Liver (tissue), 9 donors: ENCODE measurements around the gene EML4. TPM values are rescaled to one million over a fixed set of nuclear protein-coding genes. Genes with fewer than 3 reads are reported as not detected.
A peak's percentile ranks its signal among the peaks of the same experiment; 100 is the strongest.

Experiments
- DNase-seq: peaks from one replicate; pipeline ENCODE4 v3.0.0-alpha.2; 2017; ENCODE audit warnings: low spot score
- H3K27ac ChIP-seq, 2 donors: one replicate each; pipeline ENCODE4 v1.7.0; 2013; ENCODE audit warnings: inconsistent platforms in 2 of 2, low read length in 2 of 2, control low read depth in 1 of 2, low read depth in 1 of 2, mild to moderate bottlenecking in 1 of 2
- H3K27me3 ChIP-seq, 4 donors: one replicate each; pipeline versions ENCODE4 v1.6.1 to v1.7.0; 2013; ENCODE audit warnings: low read length in 3 of 4, inconsistent platforms in 1 of 4, mild to moderate bottlenecking in 1 of 4, moderate library complexity in 1 of 4; ENCODE audit not compliant: control insufficient read depth in 4 of 4, insufficient read depth in 4 of 4
- H3K36me3 ChIP-seq, 4 donors: one replicate each; pipeline versions ENCODE4 v1.6.1 to v1.7.0; 2013; ENCODE audit warnings: low read length in 3 of 4, mild to moderate bottlenecking in 3 of 4, low read depth in 1 of 4, moderate library complexity in 1 of 4; ENCODE audit not compliant: control insufficient read depth in 4 of 4, insufficient read depth in 3 of 4
- H3K4me1 ChIP-seq, 4 donors: one replicate each; pipeline versions ENCODE4 v1.6.1 to v1.7.0; 2013; ENCODE audit warnings: low read length in 3 of 4, mild to moderate bottlenecking in 3 of 4, moderate library complexity in 1 of 4; ENCODE audit not compliant: control insufficient read depth in 4 of 4, insufficient read depth in 4 of 4
- H3K4me3 ChIP-seq, 3 donors: one replicate each; pipeline versions ENCODE4 v1.6.1 to v1.7.0; 2013; ENCODE audit warnings: low read length in 3 of 3, control low read depth in 1 of 3, low read depth in 1 of 3, mild to moderate bottlenecking in 1 of 3
- H3K9ac ChIP-seq, 2 donors: one replicate each; pipeline ENCODE4 v1.7.0; 2013; ENCODE audit warnings: low read length in 2 of 2, mild to moderate bottlenecking in 2 of 2, moderate library complexity in 2 of 2, control low read depth in 1 of 2, low read depth in 1 of 2
- H3K9me3 ChIP-seq, 4 donors: one replicate each; pipeline versions ENCODE4 v1.6.1 to v1.7.0; 2013; ENCODE audit warnings: low read length in 3 of 4; ENCODE audit not compliant: control insufficient read depth in 4 of 4
- ATF3 ChIP-seq: IDR thresholded peaks from 2 replicates; pipeline ENCODE4 v1.6.1; 2016; ENCODE audit warnings: antibody characterized with exemption
- CTCF ChIP-seq: fragments of 150-350 bp; IDR thresholded peaks from 2 replicates; pipeline ENCODE4 v1.5.1; 2017; ENCODE audit warnings: improper control_type of control experiment, low read depth, low read length; ENCODE audit not compliant: missing input control
- EGR1 ChIP-seq, 2 donors: IDR thresholded peaks; 2 replicates each; pipeline ENCODE4 v1.6.1; 2016 to 2018; ENCODE audit warnings: antibody characterized with exemption in 2 of 2, low read depth in 2 of 2
- FOXA1 ChIP-seq: IDR thresholded peaks from 2 replicates; pipeline ENCODE4 v1.6.1; 2016; ENCODE audit warnings: antibody characterized with exemption
- FOXA2 ChIP-seq: IDR thresholded peaks from 2 replicates; pipeline ENCODE4 v1.6.1; 2016; ENCODE audit warnings: antibody characterized with exemption
- GABPA ChIP-seq, 2 donors: IDR thresholded peaks in 1 of 2; conservative IDR thresholded peaks in 1 of 2; 2 replicates each; pipeline ENCODE4 v1.6.1; 2016; ENCODE audit warnings: antibody characterized with exemption in 2 of 2, mild to moderate bottlenecking in 1 of 2, moderate library complexity in 1 of 2
- HNF4A ChIP-seq, 2 donors: conservative IDR thresholded peaks; 2 replicates each; pipeline ENCODE4 v1.6.1; 2016; ENCODE audit warnings: antibody characterized with exemption in 2 of 2, mild to moderate bottlenecking in 2 of 2
- HNF4G ChIP-seq: IDR thresholded peaks from 2 replicates; pipeline ENCODE4 v1.6.1; 2016; ENCODE audit warnings: antibody characterized with exemption
- JUND ChIP-seq, 2 donors: IDR thresholded peaks; 2 replicates each; pipeline ENCODE4 v1.6.1; 2016; ENCODE audit warnings: antibody characterized with exemption in 2 of 2
- MAX ChIP-seq: IDR thresholded peaks from 2 replicates; pipeline ENCODE4 v1.6.1; 2016; ENCODE audit warnings: antibody characterized with exemption
- NR2F2 ChIP-seq: IDR thresholded peaks from 2 replicates; pipeline ENCODE4 v1.6.1; 2016; ENCODE audit warnings: antibody characterized with exemption
- RAD21 ChIP-seq, 2 donors: IDR thresholded peaks; 2 replicates each; pipeline ENCODE4 v1.6.1; 2016; ENCODE audit warnings: antibody characterized with exemption in 2 of 2, mild to moderate bottlenecking in 2 of 2
- REST ChIP-seq: IDR thresholded peaks from 2 replicates; pipeline ENCODE4 v1.6.1; 2016; ENCODE audit warnings: antibody characterized with exemption, mild to moderate bottlenecking
- RXRA ChIP-seq, 2 donors: IDR thresholded peaks; 2 replicates each; pipeline ENCODE4 v1.6.1; 2017 to 2018; ENCODE audit warnings: antibody characterized with exemption in 2 of 2, mild to moderate bottlenecking in 1 of 2
- SP1 ChIP-seq: IDR thresholded peaks from 2 replicates; pipeline ENCODE4 v1.6.1; 2018; ENCODE audit warnings: antibody characterized with exemption, mild to moderate bottlenecking
- TAF1 ChIP-seq: conservative IDR thresholded peaks from 2 replicates; pipeline ENCODE4 v1.6.1; 2016; ENCODE audit warnings: antibody characterized with exemption, mild to moderate bottlenecking
- YY1 ChIP-seq: IDR thresholded peaks from 2 replicates; pipeline ENCODE4 v1.6.1; 2016; ENCODE audit warnings: antibody characterized with exemption, mild to moderate bottlenecking
- WGBS: extraction: QIAGEN DNeasy Blood & Tissue Kit; methylation state at CpG from one replicate; pipeline ENCODE4 v1.1.7; 2013; 5-methylcytosine and 5-hydroxymethylcytosine counted together
- polyA plus RNA-seq, 2 donors: library from polyadenylated mRNA; stranded (reverse) in 1 of 2; unstranded in 1 of 2; fragments of 200-250 nt in 1 of 2; fragments of >200 nt in 1 of 2; fragmentation: Nextera tagmentation in 1 of 2; extraction: Ambion mirVana in 1 of 2; gene quantifications; one replicate each; pipeline versions ENCODE4 v1.2.1 to v1.2.3, GENCODE V29; 2013 to 2015
- total RNA-seq, 2 donors: library from RNA; depleted of rRNA; stranded (reverse); fragments of >200 nt; gene quantifications; one replicate each; pipeline ENCODE4 v1.2.3, GENCODE V29; 2014
- donor health status: healthy.
- donor health status: healthy.
- donor health status: healthy.
- donor health status: healthy.
- donor health status: healthy.

EML4 gene
- total and polyA plus RNA-seq, 4 donors = 12.8 to 49.6 (median 34.8) TPM

GRCh38 chr2:42196070-42196402 is 26.9 kb downstream of the EML4 start (continued):
- no peak for TF ChIP-seq REST

GRCh38 chr2:42196403-42197267 is 27.5 kb downstream of the EML4 start:
- no peak for TF ChIP-seq EGR1 (IDR thresholded peaks at IDR 0.05; ENCODE audit: low read depth in 2 of 2)
- peak; percentile 78 for TF ChIP-seq CTCF
- peak in 1 of 2 donors; percentile 33 for TF ChIP-seq RXRA (IDR thresholded peaks at IDR 0.05)
- TF ChIP-seq SP1 = peak; percentile 27
- TF ChIP-seq NR2F2 = no peak
- peak; percentile 59 for TF ChIP-seq TAF1
- TF ChIP-seq GABPA (IDR thresholded peaks at IDR 0.05 in 1 of 2, conservative IDR thresholded peaks at IDR 0.05 in 1 of 2) = no peak
- TF ChIP-seq JUND (IDR thresholded peaks at IDR 0.05) = no peak
- peak; percentile 35 for TF ChIP-seq HNF4G
- TF ChIP-seq RAD21 (IDR thresholded peaks at IDR 0.05) = peak; percentile 92 to 96
- TF ChIP-seq MAX = no peak
- TF ChIP-seq YY1 = peak; percentile 53
- TF ChIP-seq FOXA1 = no peak
- peak in 1 of 2 donors; percentile 49 for TF ChIP-seq HNF4A (conservative IDR thresholded peaks at IDR 0.05)
- Histone ChIP-seq H3K9me3 (no peaks in the 10 kb centered on the region), H3K27me3 (no peaks in the 10 kb centered on the region), H3K4me1 (peaks cover 17 to 51% (median 40%) of the 10 kb centered on the region in 4 donors), H3K36me3 (no peaks in the 10 kb centered on the region), H3K4me3 (no peak overlapping the region), H3K9ac (no peak overlapping the region), H3K27ac (peak overlapping the region; percentile 76 to 81)
- no peak for DNase-seq
- WGBS = 53% methylated on average over 9 of the region's 9 CpGs

GRCh38 chr2:42197792-42198191 is 28.6 kb downstream of the EML4 start:
- H3K27ac ChIP-seq = no peak overlapping the region
- no peak overlapping the region for H3K4me3 ChIP-seq
- peaks cover 16 to 45% (median 36%) of the 10 kb centered on the region in 4 donors for H3K4me1 ChIP-seq
- no peak for DNase-seq
- H3K36me3 ChIP-seq = no peaks in the 10 kb centered on the region
- H3K9ac ChIP-seq = no peak overlapping the region
- no peaks in the 10 kb centered on the region for H3K27me3 ChIP-seq
- 96% methylated on average over 1 of the region's 1 CpG for WGBS
- H3K9me3 ChIP-seq = no peaks in the 10 kb centered on the region
- TF ChIP-seq RXRA (IDR thresholded peaks at IDR 0.05) (no peak), EGR1 (IDR thresholded peaks at IDR 0.05; ENCODE audit: low read depth in 2 of 2) (no peak), HNF4G (no peak), FOXA2 (no peak), ATF3 (no peak), GABPA (IDR thresholded peaks at IDR 0.05 in 1 of 2, conservative IDR thresholded peaks at IDR 0.05 in 1 of 2) (no peak), SP1 (no peak), CTCF (no peak), YY1 (no peak), TAF1 (no peak), REST (no peak), JUND (IDR thresholded peaks at IDR 0.05) (no peak), RAD21 (IDR thresholded peaks at IDR 0.05) (no peak), FOXA1 (no peak)
